NB4 (cell line): ENCODE results near the gene RFTN1.

Experiments
- DNase-seq: peaks from one replicate; pipeline ENCODE4 v3.0.0; 2010; ENCODE audit warnings: low read depth
- H3K4me3 ChIP-seq: one replicate; pipeline ENCODE4 v1.5.1; 2011; ENCODE audit warnings: mild to moderate bottlenecking, low read depth, low read length, moderate library complexity
- MYC ChIP-seq: IDR thresholded peaks from 2 replicates; pipeline ENCODE4 v1.6.1; 2011; ENCODE audit warnings: low read depth, low read length
- POLR2A ChIP-seq: IDR thresholded peaks from 2 replicates; pipeline ENCODE4 v1.6.1; 2011; ENCODE audit warnings: mild to moderate bottlenecking; ENCODE audit not compliant: insufficient read length; ENCODE audit errors: extremely low read depth
- TF ChIP-seq, protein P1 (sequence below): IDR thresholded peaks from 2 replicates; pipeline ENCODE4 v1.6.1; 2011; ENCODE audit warnings: low read depth, low read length
- TF ChIP-seq, protein P2 (sequence below): IDR thresholded peaks from one replicate; pipeline ENCODE4 v1.5.1; 2012; ENCODE audit warnings: low read depth, low read length

The RFTN1 gene

DNA sequence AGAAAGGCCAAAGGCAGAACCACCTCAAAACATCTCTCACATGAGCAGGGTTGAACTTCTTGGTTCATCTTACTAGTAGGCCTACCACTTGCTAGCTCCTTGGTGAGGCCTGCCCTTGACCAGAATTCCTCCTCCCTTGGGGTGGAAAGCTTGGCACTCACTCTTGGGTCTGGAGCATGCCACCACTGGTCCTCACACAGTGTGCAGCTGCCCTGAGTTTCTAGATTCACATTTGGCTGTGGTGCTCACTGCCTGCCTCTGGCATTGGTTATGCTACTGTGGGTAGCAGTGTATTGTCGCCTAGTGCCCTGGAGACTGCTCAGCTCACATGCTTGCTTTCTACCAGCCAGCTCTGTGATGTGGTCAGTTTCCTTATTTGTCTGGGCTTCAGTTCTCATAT is 224.8 kb downstream of the RFTN1 start:
- no peak overlapping the region for H3K4me3 ChIP-seq
- TF ChIP-seq POLR2A (no peak), MYC (no peak)
- TF ChIP-seq, protein P1, sequence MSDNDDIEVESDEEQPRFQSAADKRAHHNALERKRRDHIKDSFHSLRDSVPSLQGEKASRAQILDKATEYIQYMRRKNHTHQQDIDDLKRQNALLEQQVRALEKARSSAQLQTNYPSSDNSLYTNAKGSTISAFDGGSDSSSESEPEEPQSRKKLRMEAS = no peak
- TF ChIP-seq, protein P2, sequence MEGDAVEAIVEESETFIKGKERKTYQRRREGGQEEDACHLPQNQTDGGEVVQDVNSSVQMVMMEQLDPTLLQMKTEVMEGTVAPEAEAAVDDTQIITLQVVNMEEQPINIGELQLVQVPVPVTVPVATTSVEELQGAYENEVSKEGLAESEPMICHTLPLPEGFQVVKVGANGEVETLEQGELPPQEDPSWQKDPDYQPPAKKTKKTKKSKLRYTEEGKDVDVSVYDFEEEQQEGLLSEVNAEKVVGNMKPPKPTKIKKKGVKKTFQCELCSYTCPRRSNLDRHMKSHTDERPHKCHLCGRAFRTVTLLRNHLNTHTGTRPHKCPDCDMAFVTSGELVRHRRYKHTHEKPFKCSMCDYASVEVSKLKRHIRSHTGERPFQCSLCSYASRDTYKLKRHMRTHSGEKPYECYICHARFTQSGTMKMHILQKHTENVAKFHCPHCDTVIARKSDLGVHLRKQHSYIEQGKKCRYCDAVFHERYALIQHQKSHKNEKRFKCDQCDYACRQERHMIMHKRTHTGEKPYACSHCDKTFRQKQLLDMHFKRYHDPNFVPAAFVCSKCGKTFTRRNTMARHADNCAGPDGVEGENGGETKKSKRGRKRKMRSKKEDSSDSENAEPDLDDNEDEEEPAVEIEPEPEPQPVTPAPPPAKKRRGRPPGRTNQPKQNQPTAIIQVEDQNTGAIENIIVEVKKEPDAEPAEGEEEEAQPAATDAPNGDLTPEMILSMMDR = no peak
- no peak for DNase-seq

DNA sequence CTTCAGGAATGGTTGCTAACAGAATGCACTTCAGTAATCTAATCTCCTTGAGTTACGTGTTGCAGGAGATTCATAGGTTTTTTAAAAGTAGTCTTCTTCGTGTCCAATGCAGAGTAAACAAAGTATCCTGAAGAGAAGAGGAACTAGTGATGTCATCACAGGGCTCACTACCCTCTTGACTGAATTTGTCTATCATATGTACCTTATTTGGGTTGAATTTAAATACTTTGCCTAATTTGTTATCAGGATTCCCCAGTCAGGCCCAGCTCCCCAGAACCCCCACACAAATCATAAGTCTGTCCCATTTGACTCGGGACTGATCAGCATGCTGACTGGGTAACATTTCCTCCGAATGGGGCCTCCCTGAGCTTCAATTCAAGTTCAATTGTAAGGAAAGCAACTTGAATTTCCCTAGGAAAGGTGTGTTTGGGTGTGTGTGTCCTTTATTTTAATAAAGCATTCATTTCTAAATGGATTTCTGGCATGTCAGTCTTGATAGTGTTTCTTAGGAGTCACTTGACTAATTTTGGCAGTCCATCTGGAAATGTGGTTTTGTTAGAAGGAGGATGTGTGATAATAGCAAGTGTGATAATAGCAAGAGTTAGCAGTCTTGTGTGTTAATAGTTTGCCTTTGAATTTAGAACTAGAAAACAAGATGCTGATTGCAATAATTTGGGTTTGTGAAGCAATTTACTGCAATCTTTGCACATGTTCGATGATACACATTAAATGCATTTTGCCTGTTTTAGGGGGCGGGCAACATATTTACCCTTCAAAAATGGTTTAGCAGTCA is 226.6 kb downstream of the RFTN1 start:
- H3K4me3 ChIP-seq = no peak overlapping the region
- DNase-seq = no peak
- TF ChIP-seq MYC (no peak), POLR2A (no peak)
- TF ChIP-seq, protein P2 = no peak
- TF ChIP-seq, protein P1 = no peak

DNA sequence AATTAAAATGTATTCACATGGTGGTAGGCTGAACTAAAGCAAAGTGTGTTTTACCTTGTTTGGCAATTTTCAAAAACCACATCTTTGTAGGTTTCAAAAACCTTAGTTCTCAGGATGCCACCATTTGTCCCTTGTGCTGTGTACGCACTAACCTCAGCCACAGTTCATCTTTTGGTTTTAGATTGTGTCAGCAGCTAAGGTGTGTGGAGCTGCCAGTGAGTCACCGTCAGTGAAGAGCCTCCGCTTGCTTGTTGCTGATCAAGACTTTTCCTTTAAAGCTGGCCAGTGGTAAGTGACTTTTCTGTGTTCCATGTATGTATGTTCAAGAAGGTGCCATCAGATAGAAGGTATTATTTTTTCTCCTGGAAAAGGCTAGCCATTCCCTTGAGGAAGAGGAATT is 227.3 kb downstream of the RFTN1 start:
- H3K4me3 ChIP-seq = no peak overlapping the region
- TF ChIP-seq, protein P1 = no peak
- TF ChIP-seq POLR2A (no peak), MYC (no peak)
- TF ChIP-seq, protein P2 = no peak
- no peak for DNase-seq

DNA sequence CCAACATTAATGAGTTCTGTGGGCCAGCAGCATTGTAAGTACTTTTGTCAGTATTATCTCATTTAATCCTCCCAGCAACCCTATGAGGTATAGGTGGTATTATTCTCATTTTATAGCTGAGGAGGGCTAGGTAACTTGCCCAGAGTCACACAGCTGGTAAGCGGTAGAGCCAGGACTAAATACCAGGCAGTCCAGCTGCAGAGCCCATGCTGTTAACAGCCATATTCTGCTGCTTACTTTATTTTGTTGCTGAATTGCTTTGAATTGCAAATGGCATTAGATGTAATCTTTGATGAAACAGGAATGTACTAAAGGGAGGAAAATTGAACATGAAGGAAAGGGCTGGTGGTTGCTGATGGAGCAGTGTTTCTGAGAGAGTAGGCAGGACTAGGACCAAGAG is 228.9 kb downstream of the RFTN1 start:
- H3K4me3 ChIP-seq = no peak overlapping the region
- no peak for DNase-seq
- TF ChIP-seq MYC = no peak
- TF ChIP-seq, protein P1 = no peak
- no peak for TF ChIP-seq POLR2A
- TF ChIP-seq, protein P2 = no peak

DNA sequence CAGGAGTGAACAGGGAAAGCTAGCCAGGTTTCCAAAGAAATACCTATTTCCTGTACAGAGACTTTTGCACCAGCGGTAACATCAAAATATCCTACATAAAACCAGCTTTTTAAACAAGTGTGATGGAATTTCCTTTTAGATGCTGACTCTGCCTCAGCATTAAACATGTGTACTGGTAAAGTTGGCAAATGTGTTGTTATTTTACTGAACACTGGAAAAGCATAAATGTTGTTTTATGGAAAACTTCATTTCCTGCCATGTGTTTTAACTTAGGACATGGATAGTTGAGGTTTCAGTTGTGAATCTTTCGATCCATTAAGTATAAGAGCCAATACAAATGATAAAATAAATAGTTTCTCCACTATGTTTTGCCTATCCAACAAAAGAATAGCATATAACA is 232.8 kb downstream of the RFTN1 start:
- no peak for DNase-seq
- no peak for TF ChIP-seq POLR2A

DNA sequence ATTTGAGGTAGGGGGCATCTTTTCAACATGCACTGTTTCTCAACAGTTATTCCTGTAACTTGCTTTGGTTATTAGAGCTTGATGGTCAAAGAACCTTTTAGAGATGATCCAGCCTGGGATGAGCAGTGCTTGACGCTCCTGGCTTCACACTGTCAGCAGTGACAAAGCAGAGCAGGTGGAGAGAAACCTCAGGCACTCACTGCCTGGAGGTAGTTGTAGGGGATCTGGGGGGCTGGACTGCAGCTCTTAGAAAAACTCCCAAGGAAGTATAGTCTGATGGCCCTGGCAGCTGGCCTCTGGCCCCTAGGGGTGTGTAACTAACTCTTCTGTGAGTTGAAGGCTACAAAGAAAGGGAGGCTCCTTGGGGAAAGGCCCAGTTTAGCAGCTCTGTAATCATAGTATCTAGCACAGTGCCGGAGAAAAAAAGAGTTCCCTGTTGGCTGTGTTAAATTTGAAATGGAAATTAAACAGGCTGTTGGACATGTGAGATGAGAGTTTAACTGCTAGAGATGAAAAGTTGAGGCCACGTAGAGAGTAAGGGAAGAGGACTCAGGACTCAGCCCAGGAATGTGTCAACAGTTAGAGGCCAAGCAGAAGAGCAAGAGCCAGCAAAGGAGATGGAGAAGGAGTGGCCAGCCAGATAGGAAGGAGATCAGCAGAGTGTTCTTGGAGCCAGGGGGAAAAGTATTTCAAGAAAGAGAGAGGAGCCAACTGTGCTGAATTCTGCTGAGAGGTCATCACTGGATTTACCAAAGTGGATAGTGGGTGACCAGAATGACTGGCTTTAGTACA is 234.3 kb downstream of the RFTN1 start:
- TF ChIP-seq POLR2A (no peak), MYC (no peak)
- TF ChIP-seq, protein P1 = no peak
- TF ChIP-seq, protein P2 = no peak
- no peak overlapping the region for H3K4me3 ChIP-seq
- no peak for DNase-seq

More for the DNA sequence above, 232.8 kb downstream of the RFTN1 start:
- no peak overlapping the region for H3K4me3 ChIP-seq
